ENCODE measurements around the gene RASGRF1.

The RASGRF1 gene

DNA sequence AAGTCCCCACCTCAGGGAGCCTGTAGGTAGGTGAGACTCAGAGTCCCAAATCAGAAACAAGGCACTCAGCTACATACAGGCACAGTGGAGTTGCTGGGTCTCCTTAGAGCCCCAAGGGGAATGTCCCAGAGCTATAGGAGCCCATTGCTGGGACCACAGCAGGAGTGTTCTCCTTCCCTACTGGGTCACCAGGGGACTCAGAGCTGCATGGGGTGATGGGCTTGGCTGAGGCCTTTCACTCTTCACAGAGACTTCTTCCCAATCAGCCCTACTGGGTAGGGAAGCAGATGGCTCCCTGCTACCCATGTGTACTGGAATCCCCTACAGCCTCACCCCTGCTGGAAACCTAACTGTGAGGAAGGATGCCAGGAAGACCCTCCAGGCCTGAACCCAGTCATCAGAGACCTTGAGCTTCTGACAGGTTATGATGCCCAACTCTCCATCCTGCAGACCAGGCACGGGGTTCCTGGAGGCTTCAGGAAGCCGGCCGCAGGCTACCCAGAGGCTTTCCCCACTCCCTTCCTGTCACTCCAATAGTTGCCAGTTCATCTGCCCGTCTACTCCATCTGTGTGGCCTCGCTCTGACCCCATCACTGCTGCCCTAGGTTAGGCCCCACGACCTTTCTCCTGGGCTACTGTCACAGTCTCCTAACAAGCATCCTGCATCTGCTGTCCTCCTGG lies 24.0 kb downstream of the RASGRF1 start:
- Histone ChIP-seq H3K4me3 (ENCODE audit: low read depth, low read length) (no peak overlapping the region), H3K4me1 (ENCODE audit: control insufficient read depth, insufficient read depth, low read length) (no peaks in the 10 kb centered on the region), H3K27ac (ENCODE audit: extremely low read depth, low read depth, low read length) (no peak overlapping the region), H3K36me3 (ENCODE audit: control insufficient read depth in 2 of 2, insufficient read depth in 1 of 2, low read length in 2 of 2) (no peaks in the 10 kb centered on the region), H3K9me3 (ENCODE audit: control insufficient read depth, insufficient read depth, low read depth, low read length) (no peaks in the 10 kb centered on the region)
- peak; percentile 69 for TF ChIP-seq ZIC2 (tag by site-specific recombination; IDR thresholded peaks at IDR 0.05)
- no peak for TF ChIP-seq ZNF248 (tag by site-specific recombination; IDR thresholded peaks at IDR 0.05)
- no peak for TF ChIP-seq ZNF549 (tag by site-specific recombination; IDR thresholded peaks at IDR 0.05)
- TF ChIP-seq SALL2 (tag by site-specific recombination; IDR thresholded peaks at IDR 0.05; ENCODE audit: borderline replicate concordance): no peak
- CTCF ChIA-PET: interaction anchor here (1.7 to 2.4 kb wide), 2 partner anchors 39 to 118 kb away, joined by 6 to 9 read pairs; no protein-coding TSS in a partner anchor
- POLR2A ChIA-PET: no interaction called here

GRCh38 chr15:79065706-79066376 lies 24.7 kb downstream of the RASGRF1 start:
- ChIA-PET CTCF (interaction anchor here (0.6 to 2.4 kb wide), 2 partner anchors 38 to 263 kb away, joined by 5 to 9 read pairs; no protein-coding TSS in a partner anchor), POLR2A (no interaction called here)
- TF ChIP-seq, protein P1, sequence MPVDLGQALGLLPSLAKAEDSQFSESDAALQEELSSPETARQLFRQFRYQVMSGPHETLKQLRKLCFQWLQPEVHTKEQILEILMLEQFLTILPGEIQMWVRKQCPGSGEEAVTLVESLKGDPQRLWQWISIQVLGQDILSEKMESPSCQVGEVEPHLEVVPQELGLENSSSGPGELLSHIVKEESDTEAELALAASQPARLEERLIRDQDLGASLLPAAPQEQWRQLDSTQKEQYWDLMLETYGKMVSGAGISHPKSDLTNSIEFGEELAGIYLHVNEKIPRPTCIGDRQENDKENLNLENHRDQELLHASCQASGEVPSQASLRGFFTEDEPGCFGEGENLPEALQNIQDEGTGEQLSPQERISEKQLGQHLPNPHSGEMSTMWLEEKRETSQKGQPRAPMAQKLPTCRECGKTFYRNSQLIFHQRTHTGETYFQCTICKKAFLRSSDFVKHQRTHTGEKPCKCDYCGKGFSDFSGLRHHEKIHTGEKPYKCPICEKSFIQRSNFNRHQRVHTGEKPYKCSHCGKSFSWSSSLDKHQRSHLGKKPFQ (tag by site-specific recombination; IDR thresholded peaks at IDR 0.05): no peak
- TF ChIP-seq ZNF747 (tag by site-specific recombination; IDR thresholded peaks at IDR 0.05) (no peak), ZNF362 (tag by site-specific recombination; IDR thresholded peaks at IDR 0.05) (no peak), ZNF350 (tag by site-specific recombination; IDR thresholded peaks at IDR 0.05) (no peak), ZNF423 (tag by site-specific recombination; IDR thresholded peaks at IDR 0.05) (no peak), ZNF654 (tag by site-specific recombination; IDR thresholded peaks at IDR 0.05; ENCODE audit: low read depth) (no peak), KLF7 (tag by site-specific recombination; IDR thresholded peaks at IDR 0.05; ENCODE audit: borderline replicate concordance) (no peak), ZNF624 (tag by site-specific recombination; IDR thresholded peaks at IDR 0.05) (no peak)
- TF ChIP-seq, protein P2, sequence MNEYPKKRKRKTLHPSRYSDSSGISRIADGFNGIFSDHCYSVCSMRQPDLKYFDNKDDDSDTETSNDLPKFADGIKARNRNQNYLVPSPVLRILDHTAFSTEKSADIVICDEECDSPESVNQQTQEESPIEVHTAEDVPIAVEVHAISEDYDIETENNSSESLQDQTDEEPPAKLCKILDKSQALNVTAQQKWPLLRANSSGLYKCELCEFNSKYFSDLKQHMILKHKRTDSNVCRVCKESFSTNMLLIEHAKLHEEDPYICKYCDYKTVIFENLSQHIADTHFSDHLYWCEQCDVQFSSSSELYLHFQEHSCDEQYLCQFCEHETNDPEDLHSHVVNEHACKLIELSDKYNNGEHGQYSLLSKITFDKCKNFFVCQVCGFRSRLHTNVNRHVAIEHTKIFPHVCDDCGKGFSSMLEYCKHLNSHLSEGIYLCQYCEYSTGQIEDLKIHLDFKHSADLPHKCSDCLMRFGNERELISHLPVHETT (tag by site-specific recombination; IDR thresholded peaks at IDR 0.05): no peak

DNA sequence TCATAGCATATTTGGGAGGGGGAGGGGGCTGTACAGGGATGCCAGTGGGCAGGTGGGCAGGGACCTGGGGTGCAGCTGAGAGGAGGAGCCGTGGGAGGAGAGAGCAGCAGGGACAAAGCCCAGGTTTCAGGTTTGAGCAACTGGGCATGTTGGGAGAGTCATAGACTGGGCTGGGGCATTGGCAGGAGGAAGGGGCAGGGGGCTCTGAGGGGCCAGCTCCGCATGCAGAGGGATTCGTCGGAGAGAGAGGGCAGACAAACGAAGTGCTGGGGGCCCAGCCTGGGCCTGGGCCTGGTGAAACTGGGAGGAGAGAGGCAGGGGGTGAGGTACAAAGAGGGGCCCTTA lies 25.2 kb downstream of the RASGRF1 start:
- TF ChIP-seq ZNF629 (tag by site-specific recombination; IDR thresholded peaks at IDR 0.05) (no peak), ZFHX2 (tag by site-specific recombination; conservative IDR thresholded peaks at IDR 0.05) (0 out of 2 replicates have a peak, but pooled peaks have one; percentile 14)
- no peak overlapping the region for H3K4me3 ChIP-seq (ENCODE audit: low read depth, low read length)
- H3K27ac ChIP-seq (ENCODE audit: extremely low read depth, low read depth, low read length): no peak overlapping the region
- H3K4me1 ChIP-seq (ENCODE audit: control insufficient read depth, insufficient read depth, low read length): no peaks in the 10 kb centered on the region
- CTCF ChIA-PET: interaction anchor here (2.4 kb wide), 1 partner anchor 37 kb away, joined by 9 read pairs; no protein-coding TSS in a partner anchor
- H3K36me3 ChIP-seq (ENCODE audit: control insufficient read depth in 2 of 2, insufficient read depth in 1 of 2, low read length in 2 of 2): no peaks in the 10 kb centered on the region
- no peaks in the 10 kb centered on the region for H3K9me3 ChIP-seq (ENCODE audit: control insufficient read depth, insufficient read depth, low read depth, low read length)
- POLR2A ChIA-PET: no interaction called here

More at GRCh38 chr15:79065706-79066376, 24.7 kb downstream of the RASGRF1 start:
- Histone ChIP-seq H3K9me3 (ENCODE audit: control insufficient read depth, insufficient read depth, low read depth, low read length) (no peaks in the 10 kb centered on the region), H3K27ac (ENCODE audit: extremely low read depth, low read depth, low read length) (no peak overlapping the region), H3K4me1 (ENCODE audit: control insufficient read depth, insufficient read depth, low read length) (no peaks in the 10 kb centered on the region), H3K36me3 (ENCODE audit: control insufficient read depth in 2 of 2, insufficient read depth in 1 of 2, low read length in 2 of 2) (no peaks in the 10 kb centered on the region), H3K4me3 (ENCODE audit: low read depth, low read length) (no peak overlapping the region)

Data from HEK293 (cell line).